Tongue (tissue), 2 donors: ENCODE data around the gene LRP10. TPM values are rescaled to one million over a fixed set of nuclear protein-coding genes. Genes with fewer than 3 reads are reported as not detected.
A peak's percentile ranks its signal among the peaks of the same experiment; 100 is the strongest.
"Not testable (repeated sequence)": the region's sequence is repeated elsewhere in the genome, so short reads cannot be mapped to it uniquely, and the experiment has no call there.

Experiments
- DNase-seq: peaks from one replicate; pipeline ENCODE4 v3.0.0-alpha.2; 2015
- total RNA-seq: library from RNA; depleted of rRNA; stranded (reverse); fragments of >200 nt; gene quantifications from one replicate; pipeline ENCODE4 v1.2.3, GENCODE V29; 2014

LRP10 gene, protein sequence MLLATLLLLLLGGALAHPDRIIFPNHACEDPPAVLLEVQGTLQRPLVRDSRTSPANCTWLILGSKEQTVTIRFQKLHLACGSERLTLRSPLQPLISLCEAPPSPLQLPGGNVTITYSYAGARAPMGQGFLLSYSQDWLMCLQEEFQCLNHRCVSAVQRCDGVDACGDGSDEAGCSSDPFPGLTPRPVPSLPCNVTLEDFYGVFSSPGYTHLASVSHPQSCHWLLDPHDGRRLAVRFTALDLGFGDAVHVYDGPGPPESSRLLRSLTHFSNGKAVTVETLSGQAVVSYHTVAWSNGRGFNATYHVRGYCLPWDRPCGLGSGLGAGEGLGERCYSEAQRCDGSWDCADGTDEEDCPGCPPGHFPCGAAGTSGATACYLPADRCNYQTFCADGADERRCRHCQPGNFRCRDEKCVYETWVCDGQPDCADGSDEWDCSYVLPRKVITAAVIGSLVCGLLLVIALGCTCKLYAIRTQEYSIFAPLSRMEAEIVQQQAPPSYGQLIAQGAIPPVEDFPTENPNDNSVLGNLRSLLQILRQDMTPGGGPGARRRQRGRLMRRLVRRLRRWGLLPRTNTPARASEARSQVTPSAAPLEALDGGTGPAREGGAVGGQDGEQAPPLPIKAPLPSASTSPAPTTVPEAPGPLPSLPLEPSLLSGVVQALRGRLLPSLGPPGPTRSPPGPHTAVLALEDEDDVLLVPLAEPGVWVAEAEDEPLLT
- 30.5 TPM for total RNA-seq

- peak; percentile 95 for DNase-seq
These were observed at the start of gene LRP10 for GRCh38 chr14:22871224-22872032. TSS of gene LRP10 (plus strand) at chr14:22871740. CDS start at chr14:22872304, 564 bp downstream.

DNA sequence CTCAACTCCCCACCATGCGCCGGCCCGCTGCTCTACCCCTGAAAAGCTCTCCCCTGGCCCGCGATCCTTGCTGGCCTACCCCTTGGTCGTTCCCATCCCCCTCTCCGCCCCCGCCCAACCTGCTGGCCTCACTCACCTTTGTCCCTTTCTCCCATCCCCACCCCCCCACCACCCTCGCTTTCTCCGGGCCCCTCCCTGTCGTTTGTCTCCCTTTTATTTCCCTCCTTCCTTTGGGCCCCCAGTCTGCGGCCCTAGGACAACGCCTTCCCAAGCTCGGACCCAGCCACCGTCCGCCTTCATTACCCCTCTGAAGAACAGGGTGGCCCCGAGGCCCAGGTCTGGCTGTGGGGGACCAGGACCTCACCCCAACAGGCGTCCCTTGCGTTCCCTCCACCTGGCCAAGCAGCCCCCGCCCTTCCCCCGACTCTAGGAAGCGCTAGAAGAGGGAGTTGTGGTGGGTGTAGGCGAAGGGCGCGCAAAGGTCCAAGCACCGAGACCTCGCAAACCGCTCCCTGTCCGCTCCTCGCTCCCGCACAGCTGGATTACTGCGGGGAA, 49.4 kb upstream of the LRP10 start:
- DNase-seq: no peak

DNA sequence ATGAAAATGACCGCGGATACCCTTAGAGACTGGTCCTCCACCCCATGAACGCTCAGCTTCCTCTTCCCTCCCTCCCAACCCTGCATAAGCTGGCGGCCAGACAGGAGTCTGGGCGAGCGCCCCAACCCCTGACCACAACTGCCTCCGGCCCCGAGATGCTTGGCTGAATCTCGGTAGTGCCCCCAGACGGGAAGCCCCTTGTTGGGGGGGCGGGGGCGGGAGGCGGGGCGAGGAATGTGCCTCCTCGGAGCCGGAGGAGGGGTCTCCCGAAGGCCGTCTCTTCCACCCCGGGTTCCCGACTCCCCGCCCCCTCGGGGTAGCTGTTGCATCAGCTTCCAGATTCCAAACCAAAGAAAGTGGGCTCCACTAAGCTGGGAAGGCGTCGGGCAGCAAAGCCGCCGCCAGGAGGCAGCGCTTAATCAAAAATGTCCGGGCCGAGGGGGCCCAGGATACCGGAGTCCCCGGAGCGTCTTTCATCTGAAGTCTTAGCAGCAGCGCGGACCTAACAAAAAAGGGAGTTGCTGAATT, 48.9 kb upstream of the LRP10 start:
- peak; percentile 94 for DNase-seq

GRCh38 chr14:22824711-22825359, 46.7 kb upstream of the LRP10 start:
- peak; percentile 71 for DNase-seq

DNA sequence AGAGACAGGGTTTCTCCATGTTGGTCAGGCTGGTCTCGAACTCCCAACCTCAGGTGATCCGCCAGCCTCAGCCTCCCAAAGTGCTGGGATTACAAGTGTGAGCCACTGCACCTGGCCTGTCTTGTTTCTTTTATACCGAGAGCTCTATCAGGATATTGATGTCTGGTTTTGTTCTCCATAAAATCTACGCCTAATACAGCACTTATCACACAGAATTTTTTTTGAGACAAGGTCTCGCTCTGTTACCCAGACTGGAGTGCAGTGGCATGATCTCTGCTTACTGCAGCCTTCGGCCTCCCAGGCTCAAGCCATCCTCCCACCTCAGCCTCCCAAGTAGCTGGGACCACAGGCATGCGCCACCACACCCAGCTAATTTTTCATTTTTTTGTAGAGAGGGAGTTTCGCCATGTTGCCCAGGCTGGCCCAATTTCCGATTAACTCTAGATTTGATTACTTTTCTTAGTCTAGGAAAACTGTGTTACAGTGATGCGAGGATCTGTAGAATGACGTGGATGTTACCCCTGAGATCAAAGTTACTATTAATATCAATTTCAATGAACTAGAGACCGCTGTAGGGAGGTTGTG, 42.4 kb upstream of the LRP10 start:
- not testable (repeated sequence) for DNase-seq

GRCh38 chr14:22829661-22830442, 41.7 kb upstream of the LRP10 start, which contains the start of gene MRPL52:
TSS of gene MRPL52 (plus strand) at chr14:22829887. CDS start at chr14:22829913, 26 bp downstream.
- DNase-seq: peak; percentile 97

GRCh38 chr14:22830443-22831010, 41.0 kb upstream of the LRP10 start:
- DNase-seq: no peak

- no peak for DNase-seq
These were observed 36.0 kb upstream of the LRP10 start for GRCh38 chr14:22835505-22835904.

GRCh38 chr14:22836301-22837113, 35.0 kb upstream of the LRP10 start, which contains the start of gene MMP14:
TSS of gene MMP14 (plus strand) at chr14:22836585. CDS start at chr14:22836818, 233 bp downstream.
- peak; percentile 93 for DNase-seq

- peak; percentile 78 for DNase-seq
These were observed 34.3 kb upstream of the LRP10 start for GRCh38 chr14:22837114-22837749.

- DNase-seq: peak; percentile 62
These were observed 33.6 kb upstream of the LRP10 start for GRCh38 chr14:22837750-22838538.

DNA sequence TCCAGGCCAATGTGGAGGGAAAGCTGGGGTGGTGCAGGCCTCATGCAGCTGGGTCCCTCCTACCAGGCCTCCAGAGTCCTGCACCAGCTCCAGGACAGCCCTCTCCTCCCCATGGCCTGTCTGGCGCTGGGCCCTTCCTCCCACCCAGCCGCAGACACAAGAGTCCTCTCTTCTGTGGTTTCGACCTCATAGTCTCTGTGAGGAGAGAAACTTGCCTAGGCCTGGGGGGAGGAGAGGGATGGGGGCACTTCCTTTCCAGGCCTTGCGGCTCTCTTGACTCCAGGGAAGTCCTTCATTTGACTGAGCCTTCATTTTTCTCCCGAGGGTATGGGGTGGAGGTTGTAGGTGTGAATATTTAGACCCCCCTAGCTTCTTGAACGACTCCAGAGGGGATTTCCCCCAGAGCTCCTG, 32.9 kb upstream of the LRP10 start:
- DNase-seq: peak; percentile 32

DNA sequence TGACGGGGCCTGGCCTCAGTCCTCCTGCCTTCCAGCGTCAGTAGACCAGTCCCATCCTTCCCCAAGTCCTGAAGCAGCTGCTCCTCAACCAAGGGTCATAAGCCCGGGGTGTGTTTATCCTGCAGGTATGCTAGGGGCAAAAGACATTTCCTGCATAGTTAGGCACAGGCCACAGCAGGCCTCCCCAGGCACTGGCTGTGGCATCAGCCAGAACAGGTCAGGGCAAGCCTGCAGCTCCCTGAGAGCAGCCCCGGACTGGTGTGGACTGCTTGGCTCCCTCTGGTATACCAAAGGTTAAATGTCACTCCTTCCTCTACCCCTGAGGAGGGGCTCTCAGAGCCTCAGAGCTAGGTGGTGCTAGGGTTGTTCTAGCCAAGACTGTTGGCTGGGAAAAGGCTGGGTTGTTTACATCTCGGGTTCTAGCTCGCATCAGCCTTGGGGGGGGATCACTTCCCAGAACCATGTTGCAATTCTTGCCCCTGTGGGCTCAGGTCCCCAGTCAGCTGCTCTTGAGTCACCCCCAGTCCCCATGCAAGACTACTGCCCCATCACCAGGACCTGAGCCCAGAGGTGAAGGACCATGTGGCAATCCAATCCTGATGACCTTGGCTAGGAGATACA, 32.3 kb upstream of the LRP10 start:
- no peak for DNase-seq

DNA sequence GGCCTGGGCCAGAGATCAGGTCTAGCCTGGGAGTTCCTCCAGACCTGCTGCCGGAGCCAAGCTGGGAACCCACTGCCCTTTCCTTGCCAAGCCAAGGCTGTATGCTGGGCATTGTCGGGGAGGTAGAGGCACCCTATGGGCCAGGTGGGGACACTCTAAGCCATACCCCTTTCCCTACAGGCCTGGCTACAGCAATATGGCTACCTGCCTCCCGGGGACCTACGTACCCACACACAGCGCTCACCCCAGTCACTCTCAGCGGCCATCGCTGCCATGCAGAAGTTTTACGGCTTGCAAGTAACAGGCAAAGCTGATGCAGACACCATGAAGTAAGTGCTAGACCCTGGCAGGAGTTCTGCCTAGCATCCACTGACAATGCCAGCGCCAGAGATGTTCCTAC, 30.2 kb upstream of the LRP10 start:
- no peak for DNase-seq

DNA sequence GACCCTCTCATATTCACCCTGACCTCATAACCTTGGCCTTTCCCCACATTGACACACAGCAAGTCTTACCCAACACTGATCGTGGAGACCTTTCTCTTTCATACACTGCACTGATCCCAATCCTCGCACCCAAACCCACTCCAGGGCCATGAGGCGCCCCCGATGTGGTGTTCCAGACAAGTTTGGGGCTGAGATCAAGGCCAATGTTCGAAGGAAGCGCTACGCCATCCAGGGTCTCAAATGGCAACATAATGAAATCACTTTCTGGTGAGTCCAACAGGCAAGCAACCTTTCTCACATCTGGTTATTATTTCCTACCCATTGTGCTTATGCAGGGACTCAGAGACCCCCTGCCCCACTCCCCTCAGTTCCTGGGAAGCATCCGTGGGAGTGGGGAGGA, 29.8 kb upstream of the LRP10 start:
- DNase-seq: no peak

DNA sequence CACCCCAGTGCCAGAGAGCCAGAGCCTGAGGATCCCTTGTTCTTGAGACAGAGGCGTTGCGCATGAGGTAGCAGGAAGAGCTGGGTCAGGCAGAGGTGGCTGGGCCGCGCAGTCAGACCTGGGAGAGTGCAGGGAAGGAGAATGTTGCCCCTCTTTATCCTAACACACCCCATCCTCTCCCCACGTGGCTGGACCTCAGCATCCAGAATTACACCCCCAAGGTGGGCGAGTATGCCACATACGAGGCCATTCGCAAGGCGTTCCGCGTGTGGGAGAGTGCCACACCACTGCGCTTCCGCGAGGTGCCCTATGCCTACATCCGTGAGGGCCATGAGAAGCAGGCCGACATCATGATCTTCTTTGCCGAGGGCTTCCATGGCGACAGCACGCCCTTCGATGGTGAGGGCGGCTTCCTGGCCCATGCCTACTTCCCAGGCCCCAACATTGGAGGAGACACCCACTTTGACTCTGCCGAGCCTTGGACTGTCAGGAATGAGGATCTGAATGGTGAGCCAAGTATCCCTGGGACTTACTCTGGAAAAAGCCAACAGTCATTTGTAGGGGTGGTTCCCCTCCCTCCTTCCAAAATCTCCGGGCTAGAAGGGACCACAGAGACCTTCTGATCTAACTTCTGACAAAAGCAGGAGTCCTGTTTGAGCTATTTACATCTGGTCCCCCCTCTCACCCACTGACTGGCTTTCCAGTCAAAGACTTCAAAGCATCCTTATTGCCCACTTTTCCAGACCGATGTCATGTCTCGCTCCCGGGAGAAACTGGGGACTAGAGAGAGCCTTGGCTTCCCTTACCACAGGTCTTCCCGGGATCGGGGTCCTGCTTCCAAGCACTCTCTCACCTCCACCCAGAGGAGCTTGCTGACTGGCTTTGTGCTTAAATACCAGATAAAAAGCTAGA, 29.1 kb upstream of the LRP10 start:
- DNase-seq: no peak
